Measurements from ENCODE around the gene NDUFV3. TPM values are rescaled to one million over a fixed set of nuclear protein-coding genes. Genes with fewer than 3 reads are reported as not detected.
A peak's percentile ranks its signal among the peaks of the same experiment; 100 is the strongest.

Gene NDUFV3
- total and polyA plus RNA-seq, 2 of the 8 experiments (the other 6 are each of a cell fraction or from before 2014, with no cell fraction given) = 17.0 to 44.4 TPM

DNA sequence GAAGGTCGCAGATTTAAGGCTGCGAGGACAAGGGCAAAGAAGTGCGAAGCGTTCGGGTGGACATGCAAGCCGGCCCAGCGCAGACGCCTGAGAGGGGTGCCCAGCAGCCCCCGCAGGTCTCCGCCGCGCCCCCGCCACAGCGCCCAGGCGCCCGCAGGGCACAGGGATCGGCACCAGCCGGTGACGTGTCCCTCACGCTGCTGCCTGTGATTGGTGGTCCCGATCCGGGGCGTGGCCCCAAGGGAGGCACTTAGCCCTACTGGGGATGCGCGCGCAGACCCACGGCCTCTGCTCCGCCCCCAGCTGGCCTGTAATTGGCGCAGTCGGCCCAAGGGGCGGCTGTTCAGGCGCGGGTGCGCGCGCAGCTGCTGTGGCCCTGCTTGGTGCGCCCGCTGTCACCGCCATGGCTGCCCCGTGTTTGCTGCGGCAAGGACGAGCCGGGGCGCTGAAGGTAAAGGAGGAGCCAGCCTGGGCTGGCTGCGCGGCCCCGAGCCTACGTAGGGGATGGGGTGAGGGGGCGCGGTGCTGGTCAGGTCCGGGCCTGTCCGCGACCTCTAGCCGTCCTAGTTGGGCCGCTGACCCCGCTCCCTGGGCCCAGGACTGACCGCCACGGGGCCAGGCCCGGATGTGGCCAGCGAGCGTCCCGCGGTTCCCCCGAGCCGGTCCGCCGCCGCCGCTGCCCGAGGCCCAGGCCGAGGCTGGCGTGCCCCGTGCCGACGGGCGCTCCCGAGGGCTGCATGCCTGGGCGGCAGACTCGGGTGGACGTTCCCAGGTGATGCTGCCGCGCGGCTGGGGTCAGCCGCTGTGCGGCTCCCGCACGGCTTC is at the start of gene NDUFV3 (continued):
- TF ChIP-seq, protein P1, sequence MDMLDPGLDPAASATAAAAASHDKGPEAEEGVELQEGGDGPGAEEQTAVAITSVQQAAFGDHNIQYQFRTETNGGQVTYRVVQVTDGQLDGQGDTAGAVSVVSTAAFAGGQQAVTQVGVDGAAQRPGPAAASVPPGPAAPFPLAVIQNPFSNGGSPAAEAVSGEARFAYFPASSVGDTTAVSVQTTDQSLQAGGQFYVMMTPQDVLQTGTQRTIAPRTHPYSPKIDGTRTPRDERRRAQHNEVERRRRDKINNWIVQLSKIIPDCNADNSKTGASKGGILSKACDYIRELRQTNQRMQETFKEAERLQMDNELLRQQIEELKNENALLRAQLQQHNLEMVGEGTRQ (IDR thresholded peaks at IDR 0.05; ENCODE audit: low read length) = no peak
- TF ChIP-seq SIN3A (conservative IDR thresholded peaks at IDR 0.05 in 1 of 2, IDR thresholded peaks at IDR 0.05 in 1 of 2; ENCODE audit: low read depth in 1 of 2, low read length in 2 of 2) (peak in 1 of 2 experiments; percentile 82; a peak in 1 of 4 replicates), MAFK (IDR thresholded peaks at IDR 0.05; ENCODE audit: low read depth, low read length) (no peak), FOSL1 (IDR thresholded peaks at IDR 0.05; ENCODE audit: insufficient read depth, low read depth, low read length) (no peak), SP2 (IDR thresholded peaks at IDR 0.05; ENCODE audit: low read length) (no peak), RAD21 (IDR thresholded peaks at IDR 0.05 in 1 of 2, conservative IDR thresholded peaks at IDR 0.05 in 1 of 2; ENCODE audit: low read depth in 2 of 2, low read length in 2 of 2) (no peak), JUND (IDR thresholded peaks at IDR 0.05; ENCODE audit: low read length) (no peak)

Data from H1 (cell line).